Neural cell (in vitro differentiated cells): Measurements from ENCODE around the gene GLRX.

Source experiments
- CTCF ChIP-seq: fragments of 450-650 bp; IDR thresholded peaks from 2 replicates; pipeline ENCODE4 v1.5.1; 2014; ENCODE audit warnings: antibody characterized with exemption, mild to moderate bottlenecking, moderate library complexity; ENCODE audit not compliant: poor library complexity, severe bottlenecking
- EP300 ChIP-seq: fragments of 450-650 bp; conservative IDR thresholded peaks from 2 replicates; pipeline ENCODE4 v1.6.1; 2014; ENCODE audit warnings: antibody characterized with exemption, mild to moderate bottlenecking, moderate library complexity; ENCODE audit not compliant: poor library complexity, severe bottlenecking
- EZH2 ChIP-seq: fragments of 200-600, 300-800 bp; shearing (Covaris generic), sonication (generic); IDR thresholded peaks from 2 replicates; pipeline ENCODE4 v1.6.1; 2014; ENCODE audit warnings: antibody characterized with exemption, low read length, borderline replicate concordance, mild to moderate bottlenecking; ENCODE audit not compliant: insufficient read depth, poor library complexity, severe bottlenecking
- POLR2AphosphoS5 ChIP-seq: IDR thresholded peaks from 2 replicates; pipeline ENCODE4 v1.6.1; 2012
- SMC3 ChIP-seq: fragments of 450-650 bp; conservative IDR thresholded peaks from 2 replicates; pipeline ENCODE4 v1.6.1; 2014; ENCODE audit warnings: antibody characterized with exemption, mild to moderate bottlenecking, moderate library complexity; ENCODE audit not compliant: poor library complexity

- no peak for TF ChIP-seq CTCF
- no peak for TF ChIP-seq EP300
- TF ChIP-seq SMC3, result no peak
- TF ChIP-seq POLR2AphosphoS5, result no peak
- no peak for TF ChIP-seq EZH2
These were observed 7.7 kb upstream of the GLRX start for GRCh38 chr5:95830226-95830625.
